ENCODE data around the gene ACOD1.

DNA sequence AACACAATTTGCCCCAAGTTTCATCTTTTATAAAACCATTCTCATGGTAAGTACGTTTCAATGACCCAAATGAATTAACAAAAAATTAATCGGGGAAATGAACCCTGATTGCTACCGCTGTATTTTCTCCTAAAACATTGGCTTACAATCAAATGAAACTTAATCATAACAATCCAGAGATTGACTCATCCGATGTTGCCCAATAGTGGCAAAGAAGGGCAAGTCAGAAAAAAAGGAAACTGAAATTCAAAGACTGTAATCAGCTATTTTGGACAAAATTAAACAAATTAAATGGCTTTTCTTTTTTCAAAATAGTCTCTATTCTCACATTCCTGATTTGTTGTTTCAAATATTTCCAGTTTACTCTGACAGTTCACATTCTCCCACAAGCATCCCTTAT lies 3.9 kb upstream of the ACOD1 start:
- TF ChIP-seq, protein P1, sequence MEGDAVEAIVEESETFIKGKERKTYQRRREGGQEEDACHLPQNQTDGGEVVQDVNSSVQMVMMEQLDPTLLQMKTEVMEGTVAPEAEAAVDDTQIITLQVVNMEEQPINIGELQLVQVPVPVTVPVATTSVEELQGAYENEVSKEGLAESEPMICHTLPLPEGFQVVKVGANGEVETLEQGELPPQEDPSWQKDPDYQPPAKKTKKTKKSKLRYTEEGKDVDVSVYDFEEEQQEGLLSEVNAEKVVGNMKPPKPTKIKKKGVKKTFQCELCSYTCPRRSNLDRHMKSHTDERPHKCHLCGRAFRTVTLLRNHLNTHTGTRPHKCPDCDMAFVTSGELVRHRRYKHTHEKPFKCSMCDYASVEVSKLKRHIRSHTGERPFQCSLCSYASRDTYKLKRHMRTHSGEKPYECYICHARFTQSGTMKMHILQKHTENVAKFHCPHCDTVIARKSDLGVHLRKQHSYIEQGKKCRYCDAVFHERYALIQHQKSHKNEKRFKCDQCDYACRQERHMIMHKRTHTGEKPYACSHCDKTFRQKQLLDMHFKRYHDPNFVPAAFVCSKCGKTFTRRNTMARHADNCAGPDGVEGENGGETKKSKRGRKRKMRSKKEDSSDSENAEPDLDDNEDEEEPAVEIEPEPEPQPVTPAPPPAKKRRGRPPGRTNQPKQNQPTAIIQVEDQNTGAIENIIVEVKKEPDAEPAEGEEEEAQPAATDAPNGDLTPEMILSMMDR (IDR thresholded peaks at IDR 0.05; ENCODE audit: borderline replicate concordance, extremely low read depth, low read length, poor library complexity, severe bottlenecking) = no peak
- TF ChIP-seq EZH2 (IDR thresholded peaks at IDR 0.05; ENCODE audit: borderline replicate concordance, low read depth, low read length, severe bottlenecking) = no peak
